Measurements from ENCODE around the gene CPNE2. TPM values are rescaled to one million over a fixed set of nuclear protein-coding genes. Genes with fewer than 3 reads are reported as not detected.

The CPNE2 gene
- polyA plus RNA-seq, 5 donors: 57.6 to 78.2 (median 70.1) TPM

DNA sequence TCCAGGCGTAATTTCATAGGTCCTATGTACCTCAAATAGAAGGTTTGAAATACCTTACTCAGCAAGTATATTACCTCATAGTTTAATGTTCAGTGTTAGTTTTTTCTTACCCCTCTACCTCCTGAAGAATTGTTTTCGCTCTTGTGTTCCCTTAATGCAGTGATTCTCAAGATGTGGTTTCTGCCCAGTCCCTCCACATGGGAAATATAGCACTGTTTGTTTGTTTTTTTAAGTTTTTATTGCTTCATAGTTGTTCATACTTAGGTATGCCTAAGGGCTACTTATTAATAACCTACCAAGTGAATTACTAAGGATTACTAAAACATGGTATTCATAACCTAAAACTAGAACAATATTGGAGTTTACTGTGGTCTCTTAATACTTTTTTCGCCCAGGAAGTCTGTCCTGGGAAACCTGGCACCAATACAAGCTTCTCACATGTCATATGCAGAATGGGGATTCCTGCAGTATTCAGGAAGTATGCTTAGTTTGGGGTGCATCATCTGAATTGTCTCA lies 98.7 kb downstream of the CPNE2 start:
- DNase-seq: no peak

DNA sequence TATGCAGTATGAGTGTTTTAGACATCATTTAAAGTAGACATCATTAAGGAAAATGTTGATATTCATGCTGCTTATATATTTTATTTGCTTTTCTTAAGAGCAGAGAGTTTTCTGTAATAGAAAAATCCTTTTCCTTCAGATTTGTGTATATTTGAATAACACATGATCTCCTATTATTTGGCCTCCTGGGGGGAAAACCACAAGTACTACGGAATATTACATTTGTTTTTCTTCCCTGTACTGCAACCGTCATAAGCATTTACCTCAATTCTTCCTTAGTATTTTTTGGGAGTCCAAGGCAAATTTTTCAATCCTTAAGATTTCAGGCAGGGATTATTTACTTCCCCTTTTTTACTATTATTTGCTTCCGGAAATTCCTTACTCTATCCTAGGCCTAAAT lies 99.8 kb downstream of the CPNE2 start:
- no peak for DNase-seq

GRCh38 chr16:57192720-57193486 lies 100.5 kb downstream of the CPNE2 start:
- no peak for DNase-seq

- DNase-seq: no peak
These were observed 102.1 kb downstream of the CPNE2 start for GRCh38 chr16:57194512-57194911.

DNA sequence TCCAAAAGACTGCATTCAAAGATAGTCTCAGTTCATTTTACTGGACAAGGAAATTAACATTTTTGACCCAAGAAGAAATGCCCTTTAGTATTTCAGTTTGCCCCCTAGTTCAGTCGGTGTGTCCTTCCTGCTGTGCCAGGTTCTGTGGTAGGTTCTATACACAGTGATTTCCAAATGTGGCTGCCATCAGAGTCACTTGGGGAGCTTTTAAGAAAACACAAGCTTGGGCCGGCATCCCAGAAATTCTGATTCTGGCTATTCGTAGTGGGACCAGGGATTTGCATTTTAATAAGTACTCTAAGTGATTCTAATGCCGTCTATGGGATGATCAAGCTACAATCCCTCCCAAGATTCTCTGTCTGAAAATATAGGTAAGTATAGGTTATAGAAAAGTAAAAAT lies 103.9 kb downstream of the CPNE2 start:
- DNase-seq: no peak

GRCh38 chr16:57196753-57197152 lies 104.4 kb downstream of the CPNE2 start:
- no peak for DNase-seq

Other genes starting within 250 kb of the CPNE2 start
- under 1 TPM; 0.05 to 0.34 (median 0.08) TPM for gene SLC12A3, start 227.4 kb upstream of the CPNE2 start, polyA plus RNA-seq (ENCODE audit: insufficient read depth in 1 of 5, insufficient read length in 5 of 5, low replicate concordance in 1 of 5)
- gene HERPUD1, start 160.4 kb upstream of the CPNE2 start, polyA plus RNA-seq (ENCODE audit: insufficient read depth in 1 of 5, insufficient read length in 5 of 5, low replicate concordance in 1 of 5): 100 to 1,000 TPM in 3 of 5 donors, 10 to 100 TPM in 2; 95.7 to 124 (median 104) TPM
- gene CETP, start 130.6 kb upstream of the CPNE2 start, polyA plus RNA-seq (ENCODE audit: insufficient read depth in 1 of 5, insufficient read length in 5 of 5, low replicate concordance in 1 of 5): 10 to 100 TPM; 11.3 to 14.7 (median 12.6) TPM
- gene NLRC5, start 103.0 kb upstream of the CPNE2 start, polyA plus RNA-seq (ENCODE audit: insufficient read depth in 1 of 5, insufficient read length in 5 of 5, low replicate concordance in 1 of 5): 10 to 100 TPM in 4 of 5 donors, 1 to 10 TPM in 1; 8.2 to 13.9 (median 10.7) TPM
- 100 to 1,000 TPM in 4 of 5 donors, 10 to 100 TPM in 1; 94.0 to 123 (median 115) TPM for gene PSME3IP1, start 93.5 kb downstream of the CPNE2 start, polyA plus RNA-seq (ENCODE audit: insufficient read depth in 1 of 5, insufficient read length in 5 of 5, low replicate concordance in 1 of 5)
- 10 to 100 TPM; 31.4 to 50.8 (median 41.4) TPM for gene RSPRY1, start 93.7 kb downstream of the CPNE2 start, polyA plus RNA-seq (ENCODE audit: insufficient read depth in 1 of 5, insufficient read length in 5 of 5, low replicate concordance in 1 of 5)
- gene ARL2BP, start 152.7 kb downstream of the CPNE2 start, polyA plus RNA-seq (ENCODE audit: insufficient read depth in 1 of 5, insufficient read length in 5 of 5, low replicate concordance in 1 of 5): 10 to 100 TPM; 64.8 to 81.7 (median 69.6) TPM
- 1 to 10 TPM; 3.2 to 7.5 (median 5.4) TPM for gene PLLP, start 192.1 kb downstream of the CPNE2 start, polyA plus RNA-seq (ENCODE audit: insufficient read depth in 1 of 5, insufficient read length in 5 of 5, low replicate concordance in 1 of 5)